Measurements from ENCODE around the gene HEATR9.

Gene HEATR9

GRCh38 chr17:35808240-35808961 lies 60.3 kb downstream of the HEATR9 start:
- DNase-seq (ENCODE audit: low read depth), result no peak

GRCh38 chr17:35807371-35808144 lies 61.1 kb downstream of the HEATR9 start:
- no peak for DNase-seq (ENCODE audit: low read depth)
